ENCODE results near the gene CCL7.

CCL7 gene

GRCh38 chr17:34245351-34245905 lies 24.6 kb upstream of the CCL7 start:
- H4K20me1 ChIP-seq (ENCODE audit: insufficient read depth, low read length) = no peaks in the 10 kb centered on the region
- H3K27ac ChIP-seq (ENCODE audit: low read depth, low read length, poor library complexity, severe bottlenecking) = no peak overlapping the region
- H3K9ac ChIP-seq (ENCODE audit: low read length) = no peak overlapping the region
- H3K9me2 ChIP-seq (ENCODE audit: low read depth, low read length) = no peaks in the 10 kb centered on the region
- H2AFZ ChIP-seq (ENCODE audit: low read length) = no peak overlapping the region
- no peaks in the 10 kb centered on the region for H3K36me3 ChIP-seq (ENCODE audit: insufficient read depth, low read length)
- no peaks in the 10 kb centered on the region for H3F3A ChIP-seq (ENCODE audit: insufficient read depth, low read length)
- no peaks in the 10 kb centered on the region for H3K27me3 ChIP-seq (ENCODE audit: insufficient read depth, low read length)
- no peak overlapping the region for H3K4me3 ChIP-seq (ENCODE audit: low read depth, low read length, poor library complexity, severe bottlenecking)
- no peaks in the 10 kb centered on the region for H3K9me3 ChIP-seq (ENCODE audit: low read length)
- TF ChIP-seq CTCF (IDR thresholded peaks at IDR 0.05; ENCODE audit: low read length) (no peak), EZH2 (IDR thresholded peaks at IDR 0.05; ENCODE audit: borderline replicate concordance, low read length) (no peak)
- H3K4me2 ChIP-seq (ENCODE audit: low read length) = no peak overlapping the region
- H3K4me1 ChIP-seq (ENCODE audit: insufficient read depth, low read length, severe bottlenecking) = no peaks in the 10 kb centered on the region
- H3K79me2 ChIP-seq (ENCODE audit: insufficient read depth, low read length) = no peaks in the 10 kb centered on the region

GRCh38 chr17:34246446-34246845 lies 23.6 kb upstream of the CCL7 start:
- Histone ChIP-seq H3K79me2 (ENCODE audit: insufficient read depth, low read length) (no peaks in the 10 kb centered on the region), H3F3A (ENCODE audit: insufficient read depth, low read length) (no peaks in the 10 kb centered on the region), H4K20me1 (ENCODE audit: insufficient read depth, low read length) (no peaks in the 10 kb centered on the region), H3K9ac (ENCODE audit: low read length) (no peak overlapping the region), H3K9me2 (ENCODE audit: low read depth, low read length) (no peaks in the 10 kb centered on the region), H3K36me3 (ENCODE audit: insufficient read depth, low read length) (no peaks in the 10 kb centered on the region), H2AFZ (ENCODE audit: low read length) (no peak overlapping the region), H3K4me1 (ENCODE audit: insufficient read depth, low read length, severe bottlenecking) (no peaks in the 10 kb centered on the region), H3K27ac (ENCODE audit: low read depth, low read length, poor library complexity, severe bottlenecking) (no peak overlapping the region), H3K4me2 (ENCODE audit: low read length) (no peak overlapping the region), H3K4me3 (ENCODE audit: low read depth, low read length, poor library complexity, severe bottlenecking) (no peak overlapping the region), H3K9me3 (ENCODE audit: low read length) (no peaks in the 10 kb centered on the region), H3K27me3 (ENCODE audit: insufficient read depth, low read length) (no peaks in the 10 kb centered on the region)
- no peak for TF ChIP-seq EZH2 (IDR thresholded peaks at IDR 0.05; ENCODE audit: borderline replicate concordance, low read length)
- TF ChIP-seq CTCF (IDR thresholded peaks at IDR 0.05; ENCODE audit: low read length) = no peak

- no peak overlapping the region for H3K4me3 ChIP-seq (ENCODE audit: low read depth, low read length, poor library complexity, severe bottlenecking)
Observed at GRCh38 chr17:34246881-34247280, 23.1 kb upstream of the CCL7 start.

More at GRCh38 chr17:34246881-34247280, 23.1 kb upstream of the CCL7 start:
- H3K9me3 ChIP-seq (ENCODE audit: low read length) = no peaks in the 10 kb centered on the region
- no peak overlapping the region for H3K4me2 ChIP-seq (ENCODE audit: low read length)
- no peak overlapping the region for H3K27ac ChIP-seq (ENCODE audit: low read depth, low read length, poor library complexity, severe bottlenecking)
- H3K27me3 ChIP-seq (ENCODE audit: insufficient read depth, low read length) = no peaks in the 10 kb centered on the region
- H3K36me3 ChIP-seq (ENCODE audit: insufficient read depth, low read length) = no peaks in the 10 kb centered on the region
- H3K4me1 ChIP-seq (ENCODE audit: insufficient read depth, low read length, severe bottlenecking) = no peaks in the 10 kb centered on the region
- H3K79me2 ChIP-seq (ENCODE audit: insufficient read depth, low read length) = no peaks in the 10 kb centered on the region
- no peak overlapping the region for H2AFZ ChIP-seq (ENCODE audit: low read length)
- no peaks in the 10 kb centered on the region for H3K9me2 ChIP-seq (ENCODE audit: low read depth, low read length)
- no peaks in the 10 kb centered on the region for H4K20me1 ChIP-seq (ENCODE audit: insufficient read depth, low read length)
- H3K9ac ChIP-seq (ENCODE audit: low read length) = no peak overlapping the region
- no peaks in the 10 kb centered on the region for H3F3A ChIP-seq (ENCODE audit: insufficient read depth, low read length)
- no peak for TF ChIP-seq CTCF (IDR thresholded peaks at IDR 0.05; ENCODE audit: low read length)
